Measurements from ENCODE around the gene MRPL43. TPM values are rescaled to one million over a fixed set of nuclear protein-coding genes. Genes with fewer than 3 reads are reported as not detected.
A peak's percentile ranks its signal among the peaks of the same experiment; 100 is the strongest.
"Not testable (repeated sequence)": the region's sequence is repeated elsewhere in the genome, so short reads cannot be mapped to it uniquely, and the experiment has no call there.

Gene MRPL43
- total RNA-seq, 1 experiment from 2014 or later: 92.1 TPM

GRCh38 chr10:100986623-100986951 lies 710 bp downstream of the MRPL43 start:
- no peaks in the 10 kb centered on the region for H3K9me3 ChIP-seq (replicated peaks)
- DNase-seq: no peak
- peak overlapping the region; percentile 86 for H3K4me3 ChIP-seq
- H3K4me1 ChIP-seq: peaks cover 12% of the 10 kb centered on the region
- peak overlapping the region; percentile 54; the same call in 1 of the 2 replicates for H3K27ac ChIP-seq
- H3K27me3 ChIP-seq: no peaks in the 10 kb centered on the region
- H3K36me3 ChIP-seq: peaks cover 32% of the 10 kb centered on the region

DNA sequence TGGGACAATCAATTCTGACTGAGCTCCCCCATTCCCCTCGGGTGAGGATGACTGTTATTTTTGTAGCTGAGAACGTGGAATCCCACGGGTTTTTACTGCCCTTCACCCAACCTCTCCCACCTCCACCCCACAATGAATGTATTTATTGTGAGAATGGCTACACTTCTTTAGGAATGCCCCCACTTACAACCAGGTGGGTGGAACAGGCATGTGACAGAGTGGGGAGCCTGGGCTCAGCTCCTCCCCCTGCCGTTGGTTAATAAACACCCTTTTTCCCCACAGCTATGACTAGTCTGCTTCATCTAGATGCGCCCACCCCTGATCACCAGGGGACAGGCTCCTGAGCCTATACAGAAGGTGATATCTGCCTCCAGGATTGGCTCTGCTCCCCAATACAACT lies 2.0 kb downstream of the MRPL43 start:
- H3K4me3 ChIP-seq: no peak overlapping the region
- no peaks in the 10 kb centered on the region for H3K27me3 ChIP-seq
- H3K9me3 ChIP-seq (replicated peaks): no peaks in the 10 kb centered on the region
- no peak for DNase-seq
- peaks cover 23% of the 10 kb centered on the region for H3K36me3 ChIP-seq
- H3K4me1 ChIP-seq: peaks cover 12% of the 10 kb centered on the region
- no peak overlapping the region for H3K27ac ChIP-seq

DNA sequence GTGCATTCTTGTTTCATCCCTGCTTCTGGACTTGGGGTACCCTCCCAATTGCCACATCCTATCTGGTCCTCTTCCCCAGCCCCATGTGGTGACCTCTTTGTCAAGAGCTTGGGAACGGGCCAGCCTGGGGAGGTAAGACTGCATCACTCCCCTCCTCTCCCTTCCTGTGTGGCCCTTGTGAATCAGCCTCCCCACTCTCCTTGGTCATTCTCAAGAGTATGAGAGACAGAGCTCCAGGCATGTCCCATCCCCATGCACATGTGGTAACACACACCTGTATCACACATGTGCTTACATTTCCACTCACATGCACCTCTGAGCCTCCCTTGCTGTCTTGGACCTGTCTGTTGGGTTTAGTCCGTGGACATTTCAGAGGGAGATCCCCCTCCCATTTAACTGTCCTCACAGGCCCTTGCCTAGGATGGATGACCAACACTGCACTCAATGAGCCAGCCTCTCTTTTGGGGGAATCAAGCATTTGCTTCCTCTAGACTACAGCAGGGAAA lies 2.6 kb downstream of the MRPL43 start:
- no peaks in the 10 kb centered on the region for H3K27me3 ChIP-seq
- no peak overlapping the region for H3K27ac ChIP-seq
- H3K36me3 ChIP-seq: peaks cover 18% of the 10 kb centered on the region
- H3K9me3 ChIP-seq (replicated peaks): no peaks in the 10 kb centered on the region
- no peak for DNase-seq
- H3K4me1 ChIP-seq: peaks cover 12% of the 10 kb centered on the region
- H3K4me3 ChIP-seq: no peak overlapping the region

- no peaks in the 10 kb centered on the region for H3K9me3 ChIP-seq (replicated peaks)
- H3K36me3 ChIP-seq: peaks cover 11% of the 10 kb centered on the region
- no peak overlapping the region for H3K27ac ChIP-seq
- no peaks in the 10 kb centered on the region for H3K27me3 ChIP-seq
- no peak for DNase-seq
- H3K4me3 ChIP-seq: no peak overlapping the region
- peaks cover 12% of the 10 kb centered on the region for H3K4me1 ChIP-seq
Observed at GRCh38 chr10:100983868-100984671, 3.2 kb downstream of the MRPL43 start.

- Histone ChIP-seq H3K4me1 (peaks cover 6% of the 10 kb centered on the region), H3K36me3 (peaks cover 6% of the 10 kb centered on the region), H3K27ac (no peak overlapping the region), H3K4me3 (no peak overlapping the region), H3K9me3 (replicated peaks) (no peaks in the 10 kb centered on the region), H3K27me3 (no peaks in the 10 kb centered on the region)
- DNase-seq: no peak
Observed at GRCh38 chr10:100982916-100983830, 4.1 kb downstream of the MRPL43 start.

GRCh38 chr10:100981178-100981772 lies 6.0 kb downstream of the MRPL43 start:
- no peaks in the 10 kb centered on the region for H3K27me3 ChIP-seq
- no peak overlapping the region for H3K4me3 ChIP-seq
- no peak overlapping the region for H3K27ac ChIP-seq
- peaks cover 6% of the 10 kb centered on the region for H3K36me3 ChIP-seq
- no peaks in the 10 kb centered on the region for H3K9me3 ChIP-seq (replicated peaks)
- no peak for DNase-seq
- H3K4me1 ChIP-seq: peaks cover 2% of the 10 kb centered on the region; the same call in 1 of the 2 replicates

DNA sequence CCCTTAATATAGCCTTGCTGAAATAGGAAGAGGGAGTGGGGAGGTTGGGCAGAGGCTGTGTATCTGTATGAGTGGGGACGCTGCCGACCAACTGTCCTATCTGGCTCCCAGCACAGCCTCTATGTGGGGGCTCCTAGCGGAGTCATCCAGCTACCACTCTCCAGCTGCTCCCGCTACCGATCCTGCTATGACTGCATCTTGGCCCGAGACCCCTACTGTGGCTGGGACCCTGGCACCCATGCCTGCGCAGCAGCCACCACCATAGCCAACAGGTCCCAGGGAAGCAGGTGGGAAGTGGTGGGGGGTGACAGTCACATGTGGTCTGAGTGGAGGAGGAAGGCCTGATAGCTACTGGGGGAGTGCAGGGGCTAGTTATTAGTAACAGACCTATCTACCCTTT lies 6.6 kb downstream of the MRPL43 start:
- DNase-seq: no peak
- H3K4me1 ChIP-seq: peaks cover under 1% of the 10 kb centered on the region; the same call in 1 of the 2 replicates
- no peak overlapping the region for H3K4me3 ChIP-seq
- H3K9me3 ChIP-seq (replicated peaks): no peaks in the 10 kb centered on the region
- no peaks in the 10 kb centered on the region for H3K27me3 ChIP-seq
- peaks cover 6% of the 10 kb centered on the region for H3K36me3 ChIP-seq
- H3K27ac ChIP-seq: no peak overlapping the region

DNA sequence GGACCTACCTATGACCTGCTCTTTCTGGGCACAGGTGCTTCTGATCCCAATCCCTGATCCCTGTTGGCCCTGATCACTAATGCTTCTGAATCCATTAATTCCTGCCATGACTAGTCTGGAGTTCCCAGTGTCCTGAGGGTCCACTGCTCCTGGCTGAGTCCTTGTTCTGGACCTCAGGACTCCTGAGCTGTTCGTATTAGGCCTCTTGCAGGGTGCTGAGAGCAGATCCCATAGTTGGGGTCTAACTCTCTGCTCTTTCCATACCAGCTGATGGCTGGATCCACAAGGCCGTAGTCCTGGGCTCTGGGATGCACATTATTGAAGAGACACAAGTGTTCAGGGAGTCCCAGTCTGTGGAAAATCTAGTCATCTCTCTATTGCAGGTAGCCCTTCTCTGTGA lies 7.0 kb downstream of the MRPL43 start:
- DNase-seq: no peak
- Histone ChIP-seq H3K4me1 (peaks cover 5% of the 10 kb centered on the region; the same call in 1 of the 2 replicates), H3K4me3 (no peak overlapping the region), H3K27me3 (no peaks in the 10 kb centered on the region), H3K9me3 (replicated peaks) (no peaks in the 10 kb centered on the region), H3K27ac (no peak overlapping the region), H3K36me3 (peaks cover 6% of the 10 kb centered on the region)

DNA sequence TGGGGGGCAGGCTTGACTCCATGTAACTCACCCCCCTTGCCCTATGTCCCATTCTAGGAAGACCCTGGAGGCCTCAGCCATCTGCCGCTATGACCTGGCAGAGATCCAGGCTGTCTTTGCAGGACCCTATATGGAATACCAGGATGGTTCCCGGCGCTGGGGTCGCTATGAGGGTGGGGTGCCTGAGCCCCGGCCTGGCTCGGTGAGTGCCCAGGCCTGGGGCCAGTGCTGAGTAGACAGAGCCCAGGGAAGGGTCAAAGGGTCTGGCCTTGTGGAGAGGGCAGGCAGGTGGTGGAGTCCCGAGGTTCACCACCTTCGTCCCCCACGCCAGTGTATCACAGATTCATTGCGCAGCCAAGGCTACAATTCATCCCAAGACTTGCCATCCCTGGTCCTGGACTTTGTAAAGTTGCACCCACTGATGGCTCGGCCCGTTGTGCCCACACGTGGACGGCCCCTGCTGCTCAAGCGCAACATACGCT lies 7.5 kb downstream of the MRPL43 start:
- H3K36me3 ChIP-seq: peaks cover 6% of the 10 kb centered on the region
- peaks cover 7% of the 10 kb centered on the region; the same call in 1 of the 2 replicates for H3K4me1 ChIP-seq
- DNase-seq: no peak
- no peak overlapping the region for H3K4me3 ChIP-seq
- no peaks in the 10 kb centered on the region for H3K27me3 ChIP-seq
- H3K27ac ChIP-seq: no peak overlapping the region
- H3K9me3 ChIP-seq (replicated peaks): no peaks in the 10 kb centered on the region

GRCh38 chr10:100978901-100979195 lies 8.4 kb downstream of the MRPL43 start:
- H3K4me1 ChIP-seq: peaks cover 7% of the 10 kb centered on the region; the same call in 1 of the 2 replicates
- no peaks in the 10 kb centered on the region for H3K9me3 ChIP-seq (replicated peaks)
- H3K4me3 ChIP-seq: no peak overlapping the region
- no peak overlapping the region for H3K27ac ChIP-seq
- peaks cover 6% of the 10 kb centered on the region for H3K36me3 ChIP-seq
- no peak for DNase-seq
- H3K27me3 ChIP-seq: no peaks in the 10 kb centered on the region

DNA sequence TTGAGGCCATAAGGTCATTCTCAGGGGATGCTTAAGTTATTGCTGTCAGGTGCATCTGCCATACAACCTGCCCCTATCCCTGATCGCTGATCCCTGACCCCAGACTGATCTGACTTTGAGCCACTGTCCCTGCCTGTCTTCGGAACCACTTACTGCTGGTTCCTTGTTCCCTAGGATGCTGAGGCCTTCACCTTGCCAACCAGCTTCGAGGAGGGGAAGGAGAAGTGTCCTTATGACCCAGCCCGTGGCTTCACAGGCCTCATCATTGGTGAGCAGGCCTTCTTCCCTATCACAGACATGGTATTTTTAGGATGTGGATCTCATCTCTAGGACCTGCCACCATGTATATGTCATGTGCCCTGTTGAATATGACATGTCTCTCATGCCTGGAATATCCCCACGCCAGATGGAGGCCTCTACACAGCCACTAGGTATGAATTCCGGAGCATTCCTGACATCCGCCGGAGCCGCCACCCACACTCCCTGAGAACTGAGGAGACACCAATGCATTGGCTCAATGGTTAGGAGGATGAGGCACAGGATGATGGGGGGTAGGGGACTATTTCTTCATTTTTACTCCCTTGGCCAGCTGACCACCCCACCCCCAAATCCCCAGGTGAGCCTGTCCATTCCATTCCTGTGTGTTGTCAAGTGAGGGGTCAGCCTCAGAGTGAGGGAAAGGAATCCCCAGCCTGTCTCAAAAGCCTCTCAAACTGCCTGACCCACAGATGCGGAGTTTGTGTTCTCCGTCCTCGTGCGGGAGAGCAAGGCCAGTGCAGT lies 9.0 kb downstream of the MRPL43 start:
- Histone ChIP-seq H3K4me1 (peaks cover 7% of the 10 kb centered on the region; the same call in 1 of the 2 replicates), H3K27me3 (no peaks in the 10 kb centered on the region), H3K9me3 (replicated peaks) (no peaks in the 10 kb centered on the region), H3K36me3 (peaks cover 6% of the 10 kb centered on the region), H3K4me3 (no peak overlapping the region), H3K27ac (no peak overlapping the region)
- DNase-seq: no peak

DNA sequence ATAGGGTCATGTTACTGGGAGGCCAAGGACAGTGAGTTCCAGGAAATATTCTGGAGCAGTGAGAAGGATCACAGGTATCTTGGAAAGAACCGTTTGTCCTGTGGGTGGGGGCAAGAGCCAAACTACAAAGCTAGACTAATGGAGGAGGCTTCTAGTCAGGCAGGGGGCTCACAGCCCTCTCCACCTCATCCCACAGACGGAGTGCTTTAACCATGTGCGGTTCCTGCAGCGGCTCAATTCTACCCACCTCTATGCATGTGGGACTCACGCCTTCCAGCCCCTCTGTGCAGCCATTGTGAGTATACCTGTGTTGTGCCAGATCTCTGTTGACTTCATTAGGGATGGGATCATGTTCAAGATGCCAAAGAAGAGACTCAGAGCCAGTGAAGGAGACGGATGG lies 9.9 kb downstream of the MRPL43 start:
- no peak for DNase-seq
- Histone ChIP-seq H3K9me3 (replicated peaks) (no peaks in the 10 kb centered on the region), H3K4me1 (peaks cover 7% of the 10 kb centered on the region; the same call in 1 of the 2 replicates), H3K27ac (no peak overlapping the region), H3K4me3 (no peak overlapping the region), H3K27me3 (no peaks in the 10 kb centered on the region), H3K36me3 (peaks cover 4% of the 10 kb centered on the region)

DNA sequence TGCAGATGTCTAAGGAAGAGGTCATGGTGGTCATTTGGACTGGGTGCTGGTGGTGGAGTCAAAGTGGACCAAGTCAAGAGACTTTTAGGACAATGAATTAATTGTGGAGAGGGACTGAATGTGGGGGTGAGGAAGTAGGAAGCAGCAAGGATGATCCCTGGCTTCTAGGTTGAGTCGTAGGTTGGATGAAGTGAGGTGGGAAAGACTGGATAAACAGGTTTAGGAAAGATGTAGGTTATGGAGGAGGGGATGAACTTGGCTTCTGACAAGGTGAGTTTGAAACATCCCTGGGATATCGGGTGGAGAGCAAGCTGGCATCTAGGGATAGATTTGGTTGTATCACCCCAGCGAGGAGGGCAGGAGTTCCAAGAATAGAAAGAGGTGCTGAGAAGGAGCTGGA lies 10.4 kb downstream of the MRPL43 start:
- Histone ChIP-seq H3K4me3 (no peak overlapping the region), H3K36me3 (peaks cover 4% of the 10 kb centered on the region), H3K27me3 (no peaks in the 10 kb centered on the region), H3K27ac (no peak overlapping the region), H3K4me1 (peaks cover 7% of the 10 kb centered on the region; the same call in 1 of the 2 replicates), H3K9me3 (replicated peaks) (no peaks in the 10 kb centered on the region)
- no peak for DNase-seq

GRCh38 chr10:100975397-100975796 lies 11.9 kb downstream of the MRPL43 start:
- not testable (repeated sequence) for H3K9me3 ChIP-seq (replicated peaks); H3K27ac ChIP-seq; DNase-seq; H3K4me1 ChIP-seq; H3K4me3 ChIP-seq; H3K27me3 ChIP-seq; H3K36me3 ChIP-seq

Measured in SJCRH30 (cell line).